Progenitor cell of endocrine pancreas (in vitro differentiated cells): Measurements from ENCODE around the gene RCAN1. TPM values are rescaled to one million over a fixed set of nuclear protein-coding genes. Genes with fewer than 3 reads are reported as not detected.

Experiments used
- DNase-seq: peaks from one replicate; pipeline ENCODE4 v3.0.0; 2021; ENCODE audit warnings: low spot score; ENCODE audit not compliant: unreplicated experiment
- H3K27ac Mint-ChIP-seq: 2 replicates; pipeline ENCODE4 v1.8.0; 2021; ENCODE audit warnings: mild to moderate bottlenecking, moderate library complexity, mixed read lengths
- H3K27me3 Mint-ChIP-seq: 2 replicates; pipeline ENCODE4 v1.8.0; 2021; ENCODE audit warnings: mixed read lengths
- H3K36me3 Mint-ChIP-seq: 2 replicates; pipeline ENCODE4 v1.8.0; 2022; ENCODE audit warnings: mixed read lengths; ENCODE audit not compliant: insufficient read depth
- H3K4me1 Mint-ChIP-seq: 2 replicates; pipeline ENCODE4 v1.8.0; 2021; ENCODE audit warnings: low read depth, mixed read lengths
- H3K4me3 Mint-ChIP-seq: 2 replicates; pipeline ENCODE4 v1.8.0; 2021; ENCODE audit warnings: low read depth, mild to moderate bottlenecking, moderate library complexity, mixed read lengths
- H3K9me3 Mint-ChIP-seq: 2 replicates; pipeline ENCODE4 v1.8.0; 2021; ENCODE audit warnings: low read depth, mixed read lengths
- CTCF ChIP-seq: fragments of 200-600 bp; sonication (generic); IDR thresholded peaks from one replicate; pipeline ENCODE4 v1.5.0; 2021; ENCODE audit warnings: antibody characterized with exemption, mild to moderate bottlenecking; ENCODE audit not compliant: unreplicated experiment
- total RNA-seq: library from RNA; stranded (reverse); gene quantifications from 2 replicates; pipeline ENCODE4 v1.2.1, GENCODE V29; 2021

Gene RCAN1
- total RNA-seq, 1 donor from 2014 or later, result 11.6 TPM

- TF ChIP-seq CTCF, result no peak
- Mint-ChIP-seq H3K4me1 (no peaks in the 10 kb centered on the region), H3K27ac (no peak overlapping the region), H3K27me3 (no peaks in the 10 kb centered on the region), H3K9me3 (peaks cover 16% of the 10 kb centered on the region), H3K36me3 (peaks cover 3% of the 10 kb centered on the region), H3K4me3 (no peak overlapping the region)
- no peak for DNase-seq
Measured at GRCh38 chr21:34583926-34584563, 30.9 kb downstream of the RCAN1 start.

- H3K27me3 Mint-ChIP-seq, result no peaks in the 10 kb centered on the region
- DNase-seq, result no peak
- no peaks in the 10 kb centered on the region for H3K4me1 Mint-ChIP-seq
- H3K36me3 Mint-ChIP-seq, result peaks cover 2% of the 10 kb centered on the region
- peak overlapping the region; percentile 45 for H3K27ac Mint-ChIP-seq
- peaks cover 5% of the 10 kb centered on the region for H3K9me3 Mint-ChIP-seq
- TF ChIP-seq CTCF, result peak; percentile 52
- H3K4me3 Mint-ChIP-seq, result no peak overlapping the region
Measured at GRCh38 chr21:34582506-34583150, 32.3 kb downstream of the RCAN1 start.

- H3K9me3 Mint-ChIP-seq, result no peaks in the 10 kb centered on the region
- no peaks in the 10 kb centered on the region for H3K27me3 Mint-ChIP-seq
- H3K4me1 Mint-ChIP-seq, result peaks cover 2% of the 10 kb centered on the region
- H3K4me3 Mint-ChIP-seq, result no peak overlapping the region
- no peaks in the 10 kb centered on the region for H3K36me3 Mint-ChIP-seq
- H3K27ac Mint-ChIP-seq, result no peak overlapping the region
- no peak for TF ChIP-seq CTCF
- DNase-seq, result no peak
Measured at GRCh38 chr21:34580181-34580700, 34.7 kb downstream of the RCAN1 start.

- H3K9me3 Mint-ChIP-seq, result no peaks in the 10 kb centered on the region
- no peak overlapping the region for H3K27ac Mint-ChIP-seq
- no peaks in the 10 kb centered on the region for H3K36me3 Mint-ChIP-seq
- no peak for DNase-seq
- no peaks in the 10 kb centered on the region for H3K27me3 Mint-ChIP-seq
- peaks cover 2% of the 10 kb centered on the region for H3K4me1 Mint-ChIP-seq
- no peak overlapping the region for H3K4me3 Mint-ChIP-seq
- TF ChIP-seq CTCF, result no peak
Measured at GRCh38 chr21:34579411-34579810, 35.5 kb downstream of the RCAN1 start.

- H3K4me3 Mint-ChIP-seq, result no peak overlapping the region
- no peak for DNase-seq
- peaks cover 2% of the 10 kb centered on the region for H3K4me1 Mint-ChIP-seq
- H3K27ac Mint-ChIP-seq, result no peak overlapping the region
- TF ChIP-seq CTCF, result no peak
- no peaks in the 10 kb centered on the region for H3K27me3 Mint-ChIP-seq
- H3K9me3 Mint-ChIP-seq, result no peaks in the 10 kb centered on the region
- H3K36me3 Mint-ChIP-seq, result no peaks in the 10 kb centered on the region
Measured at GRCh38 chr21:34576041-34576511, 38.8 kb downstream of the RCAN1 start.
